LNCaP clone FGC (cell line): Measurements from ENCODE around the gene NIT2.

Experiments used
- DNase-seq: peaks from one replicate; pipeline ENCODE4 v3.0.0-alpha.2; 2011; ENCODE audit warnings: low read depth
- H3K4me3 ChIP-seq: 2 replicates; pipeline ENCODE4 v1.5.1; 2011; ENCODE audit warnings: mild to moderate bottlenecking, low read depth, low read length, control low read depth
- CTCF ChIP-seq: IDR thresholded peaks from 2 replicates; pipeline ENCODE4 v1.5.1; 2012; ENCODE audit warnings: mild to moderate bottlenecking; ENCODE audit not compliant: control insufficient read depth, insufficient read depth; ENCODE audit errors: extremely low read depth

Gene NIT2

DNA sequence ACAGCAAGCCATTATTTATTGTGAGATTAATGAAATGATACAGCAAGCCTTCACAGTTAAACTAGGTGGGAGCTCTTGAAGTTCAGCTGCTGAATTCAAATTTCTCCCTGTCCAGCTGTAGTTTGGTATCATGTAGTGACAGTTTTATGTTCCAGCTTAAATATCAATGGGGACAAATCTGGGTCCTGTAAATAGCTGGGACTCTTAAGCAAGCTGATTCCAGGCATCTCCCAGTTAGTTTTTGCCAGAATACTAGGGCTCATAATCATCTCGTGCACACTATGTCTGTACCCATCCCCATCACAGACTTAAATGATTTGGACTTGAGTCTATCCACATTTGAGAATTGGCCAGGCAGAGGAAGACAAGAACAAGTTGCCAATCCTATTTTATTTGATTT, 27.9 kb upstream of the NIT2 start:
- no peak for DNase-seq

GRCh38 chr3:100310355-100310965, 24.1 kb upstream of the NIT2 start:
- no peak overlapping the region for H3K4me3 ChIP-seq
- DNase-seq, result no peak
- TF ChIP-seq CTCF, result no peak

More for the DNA sequence above, 27.9 kb upstream of the NIT2 start:
- TF ChIP-seq CTCF, result no peak
- no peak overlapping the region for H3K4me3 ChIP-seq

DNA sequence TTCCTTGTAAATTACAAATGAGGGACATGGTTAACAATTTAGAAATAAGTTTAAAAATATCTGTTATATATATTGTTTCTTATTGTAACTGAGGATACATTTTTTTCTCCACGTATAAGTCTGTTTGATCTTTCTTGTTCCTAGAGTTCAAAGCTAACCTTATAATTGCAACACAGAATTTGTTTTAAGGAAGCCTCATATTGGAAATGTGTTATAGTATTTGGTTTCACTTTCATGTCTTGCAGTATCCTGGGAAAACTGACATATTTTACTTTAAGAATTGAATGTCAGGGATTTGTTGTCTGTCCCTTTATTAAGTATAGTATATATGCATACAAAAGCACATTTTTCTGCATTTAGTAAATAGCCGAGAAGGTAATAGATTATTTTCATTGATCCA, 23.5 kb upstream of the NIT2 start:
- TF ChIP-seq CTCF, result no peak
- DNase-seq, result no peak
- H3K4me3 ChIP-seq, result no peak overlapping the region

- no peak for DNase-seq
- H3K4me3 ChIP-seq, result no peak overlapping the region
- TF ChIP-seq CTCF, result peak; percentile 73
Observed at GRCh38 chr3:100316641-100317069, 17.9 kb upstream of the NIT2 start.

DNA sequence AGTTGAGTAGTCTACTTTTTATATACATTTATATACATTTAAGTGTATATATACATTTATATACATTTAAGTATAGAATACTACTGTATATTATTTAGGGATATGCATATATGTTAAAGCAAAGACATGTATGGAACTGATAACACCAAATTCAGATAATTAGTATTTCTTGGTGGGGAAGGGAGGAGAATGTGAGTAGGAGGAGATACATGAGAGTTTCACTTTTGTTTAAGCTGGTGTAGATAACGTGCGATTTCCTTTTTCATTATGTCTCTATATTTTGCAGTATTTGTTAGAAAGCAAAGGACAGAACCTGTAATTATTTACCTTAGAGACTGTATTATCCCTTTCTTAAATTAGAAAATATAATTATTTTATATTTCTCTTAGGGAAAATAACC, 16.6 kb upstream of the NIT2 start:
- no peak for TF ChIP-seq CTCF
- no peak overlapping the region for H3K4me3 ChIP-seq
- DNase-seq, result no peak

DNA sequence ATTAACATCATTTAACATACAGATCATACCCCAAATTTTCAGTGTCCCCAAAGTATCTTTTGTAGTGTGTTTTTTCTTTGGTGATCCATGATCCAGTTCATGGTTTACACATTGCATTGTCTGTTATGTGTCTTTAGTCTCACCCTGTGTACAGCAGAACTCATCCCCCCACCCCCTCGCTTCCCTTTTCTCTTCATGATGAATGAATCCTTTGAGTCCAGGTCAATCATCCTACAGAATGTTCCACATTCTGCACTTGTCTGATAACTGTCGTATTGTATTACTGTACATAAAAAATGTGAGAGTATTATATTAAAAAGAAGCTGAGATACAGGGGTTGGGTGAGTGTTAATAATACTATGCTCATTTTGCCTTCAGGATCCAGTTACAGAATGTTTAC, 14.6 kb upstream of the NIT2 start:
- no peak for DNase-seq
- no peak for TF ChIP-seq CTCF
- no peak overlapping the region for H3K4me3 ChIP-seq

GRCh38 chr3:100324044-100324443, 10.5 kb upstream of the NIT2 start:
- no peak for TF ChIP-seq CTCF
- no peak overlapping the region for H3K4me3 ChIP-seq
- no peak for DNase-seq
